Esophagus squamous epithelium (tissue), 4 donors: ENCODE data around the gene MYO15A.

Source experiments
- POLR2A ChIP-seq, 4 donors: fragments of 450-650 bp; IDR thresholded peaks; one replicate each; pipeline ENCODE4 v1.6.1; 2017; ENCODE audit warnings: antibody characterized with exemption in 4 of 4, mild to moderate bottlenecking in 4 of 4, moderate library complexity in 3 of 4
- TF ChIP-seq, protein P1 (sequence below), 6 experiments: fragments of 450-650 bp in 4 of 6; fragments of 200-600 bp in 2 of 6; sonication (generic) in 2 of 6; IDR thresholded peaks; one replicate each; pipeline ENCODE4 v1.5.1; 2016 to 2019; ENCODE audit warnings: antibody characterized with exemption in 6 of 6, mild to moderate bottlenecking in 4 of 6, moderate library complexity in 4 of 6

DNA sequence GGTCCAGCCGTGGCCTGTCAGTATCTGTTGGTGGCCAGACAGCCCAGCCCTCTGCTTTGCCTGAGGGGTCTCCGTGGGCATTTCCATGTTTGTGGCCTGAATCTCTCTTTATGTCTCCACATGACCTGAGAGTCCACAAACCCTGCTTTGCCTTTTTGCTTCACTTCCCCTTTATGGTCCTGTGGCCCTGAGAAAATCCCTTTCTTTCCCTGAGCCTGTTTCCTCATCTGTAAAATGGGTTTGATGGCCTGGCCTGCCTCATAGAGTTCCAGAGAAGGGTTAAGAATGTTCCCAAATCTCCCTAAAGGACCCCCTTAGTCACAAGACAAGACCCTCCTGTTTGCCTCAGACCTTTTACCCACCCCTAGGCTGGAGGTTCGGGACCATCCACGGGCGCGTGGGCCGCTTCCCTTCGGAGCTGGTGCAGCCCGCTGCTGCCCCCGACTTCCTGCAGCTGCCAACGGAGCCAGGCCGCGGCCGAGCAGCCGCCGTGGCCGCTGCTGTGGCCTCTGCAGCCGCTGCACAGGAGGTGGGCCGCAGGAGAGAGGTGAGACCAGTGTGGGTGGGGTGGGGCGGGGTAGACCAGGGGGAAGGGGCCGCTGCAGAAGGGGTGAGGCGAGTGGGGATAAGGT lies 48.9 kb downstream of the MYO15A start:
- no peak for TF ChIP-seq POLR2A (IDR thresholded peaks at IDR 0.05)
- TF ChIP-seq, protein P1, sequence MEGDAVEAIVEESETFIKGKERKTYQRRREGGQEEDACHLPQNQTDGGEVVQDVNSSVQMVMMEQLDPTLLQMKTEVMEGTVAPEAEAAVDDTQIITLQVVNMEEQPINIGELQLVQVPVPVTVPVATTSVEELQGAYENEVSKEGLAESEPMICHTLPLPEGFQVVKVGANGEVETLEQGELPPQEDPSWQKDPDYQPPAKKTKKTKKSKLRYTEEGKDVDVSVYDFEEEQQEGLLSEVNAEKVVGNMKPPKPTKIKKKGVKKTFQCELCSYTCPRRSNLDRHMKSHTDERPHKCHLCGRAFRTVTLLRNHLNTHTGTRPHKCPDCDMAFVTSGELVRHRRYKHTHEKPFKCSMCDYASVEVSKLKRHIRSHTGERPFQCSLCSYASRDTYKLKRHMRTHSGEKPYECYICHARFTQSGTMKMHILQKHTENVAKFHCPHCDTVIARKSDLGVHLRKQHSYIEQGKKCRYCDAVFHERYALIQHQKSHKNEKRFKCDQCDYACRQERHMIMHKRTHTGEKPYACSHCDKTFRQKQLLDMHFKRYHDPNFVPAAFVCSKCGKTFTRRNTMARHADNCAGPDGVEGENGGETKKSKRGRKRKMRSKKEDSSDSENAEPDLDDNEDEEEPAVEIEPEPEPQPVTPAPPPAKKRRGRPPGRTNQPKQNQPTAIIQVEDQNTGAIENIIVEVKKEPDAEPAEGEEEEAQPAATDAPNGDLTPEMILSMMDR (IDR thresholded peaks at IDR 0.05), result no peak
